Measurements from ENCODE around the gene ZBTB34. TPM values are rescaled to one million over a fixed set of nuclear protein-coding genes. Genes with fewer than 3 reads are reported as not detected.

The ZBTB34 gene
- polyA plus RNA-seq, 3 donors, result 3.2 to 15.3 (median 3.6) TPM

- H3K9ac ChIP-seq (ENCODE audit: insufficient read depth, low read length, poor library complexity, severe bottlenecking), result no peak overlapping the region
- H3K36me3 Mint-ChIP-seq, result peaks cover 24 to 41% of the 10 kb centered on the region in 2 donors
- H3K27me3 ChIP-seq (ENCODE audit: control insufficient read depth in 2 of 2, insufficient read depth in 2 of 2, low read length in 2 of 2), result no peaks in the 10 kb centered on the region
- WGBS (ENCODE audit: insufficient coverage), result no CpG with 5 or more reads among the region's 4 CpGs
- intact Hi-C loops (cut with micrococcal nuclease), result no loop called here
- no peaks in the 10 kb centered on the region for H3K27me3 Mint-ChIP-seq (ENCODE audit: low read depth in 3 of 3)
- DNase-seq, result no peak
- H3K9me3 ChIP-seq (replicated peaks in 1 of 2; ENCODE audit: control insufficient read depth in 1 of 2, insufficient read depth in 1 of 2, low read length in 2 of 2), result no peaks in the 10 kb centered on the region
- no peak overlapping the region for H2AFZ ChIP-seq (ENCODE audit: insufficient read depth, low read depth, low read length, poor library complexity, severe bottlenecking)
- peaks cover 98% of the 10 kb centered on the region for H3K79me2 ChIP-seq (ENCODE audit: insufficient read depth, low read length)
- peaks cover 99% of the 10 kb centered on the region for H4K20me1 ChIP-seq (ENCODE audit: insufficient read depth, low read length)
- H3K4me1 Mint-ChIP-seq, result peaks cover 37% of the 10 kb centered on the region
- H3K27ac ChIP-seq (ENCODE audit: low read depth in 1 of 2, low read length in 2 of 2), result peak overlapping the region in 1 of 2 donors; percentile 20
- peaks cover 0 to 1% (median 0%) of the 10 kb centered on the region in 7 donors for H3K9me3 Mint-ChIP-seq
- TF ChIP-seq CTCF (IDR thresholded peaks at IDR 0.05), result no peak
- H3K27ac Mint-ChIP-seq, result peak overlapping the region in 3 of 7 donors; percentile 2 to 73 (median 51)
- no peak overlapping the region for H3K4me2 ChIP-seq (replicated peaks; ENCODE audit: extremely low read depth, low read length, poor library complexity, severe bottlenecking)
- peaks cover 17 to 37% of the 10 kb centered on the region in 2 donors for H3K36me3 ChIP-seq (replicated peaks in 1 of 2; ENCODE audit: control insufficient read depth in 1 of 2, insufficient read depth in 2 of 2, low read length in 2 of 2)
- peaks cover 0 to 5% of the 10 kb centered on the region in 2 donors for H3K4me1 ChIP-seq (ENCODE audit: control insufficient read depth in 1 of 2, insufficient read depth in 2 of 2, low read length in 2 of 2)
- H3K4me3 ChIP-seq (replicated peaks in 1 of 3; ENCODE audit: low read depth in 2 of 3, low read length in 3 of 3), result no peak overlapping the region
- no peak overlapping the region for H3K4me3 Mint-ChIP-seq
These were observed 12.1 kb downstream of the ZBTB34 start for GRCh38 chr9:126872516-126872915.

- Mint-ChIP-seq H3K4me1 (peaks cover 26% of the 10 kb centered on the region), H3K36me3 (peaks cover 18 to 43% of the 10 kb centered on the region in 2 donors)
These were observed 14.3 kb downstream of the ZBTB34 start for GRCh38 chr9:126874546-126875314.

More at GRCh38 chr9:126874546-126875314, 14.3 kb downstream of the ZBTB34 start:
- WGBS (ENCODE audit: insufficient coverage), result 67% methylated on average over 3 of the region's 9 CpGs
- Histone ChIP-seq H3K4me1 (ENCODE audit: control insufficient read depth in 1 of 2, insufficient read depth in 2 of 2, low read length in 2 of 2) (peaks cover 0 to 5% of the 10 kb centered on the region in 2 donors), H2AFZ (ENCODE audit: insufficient read depth, low read depth, low read length, poor library complexity, severe bottlenecking) (no peak overlapping the region), H3K36me3 (replicated peaks in 1 of 2; ENCODE audit: control insufficient read depth in 1 of 2, insufficient read depth in 2 of 2, low read length in 2 of 2) (peaks cover 13 to 36% of the 10 kb centered on the region in 2 donors), H3K27ac (ENCODE audit: low read depth in 1 of 2, low read length in 2 of 2) (peak overlapping the region in 1 of 2 donors; percentile 36), H3K27me3 (ENCODE audit: control insufficient read depth in 2 of 2, insufficient read depth in 2 of 2, low read length in 2 of 2) (no peaks in the 10 kb centered on the region), H3K9me3 (replicated peaks in 1 of 2; ENCODE audit: control insufficient read depth in 1 of 2, insufficient read depth in 1 of 2, low read length in 2 of 2) (no peaks in the 10 kb centered on the region), H3K9ac (ENCODE audit: insufficient read depth, low read length, poor library complexity, severe bottlenecking) (no peak overlapping the region), H3K4me3 (replicated peaks in 1 of 3; ENCODE audit: low read depth in 2 of 3, low read length in 3 of 3) (no peak overlapping the region), H3K79me2 (ENCODE audit: insufficient read depth, low read length) (peaks cover 97% of the 10 kb centered on the region), H3K4me2 (replicated peaks; ENCODE audit: extremely low read depth, low read length, poor library complexity, severe bottlenecking) (no peak overlapping the region), H4K20me1 (ENCODE audit: insufficient read depth, low read length) (peaks cover 99% of the 10 kb centered on the region)
- no peak for DNase-seq
- H3K4me3 Mint-ChIP-seq, result no peak overlapping the region
- TF ChIP-seq CTCF (IDR thresholded peaks at IDR 0.05), result no peak
- intact Hi-C loops (cut with micrococcal nuclease), result no loop called here
- H3K27ac Mint-ChIP-seq, result peak overlapping the region in 6 of 7 donors; percentile 8 to 81 (median 43)
- H3K27me3 Mint-ChIP-seq (ENCODE audit: low read depth in 3 of 3), result no peaks in the 10 kb centered on the region
- peaks cover 0 to 1% (median 0%) of the 10 kb centered on the region in 7 donors for H3K9me3 Mint-ChIP-seq
